Activated CD8-positive, alpha-beta memory T cell treated with anti-CD3 and anti-CD28 coated beads for 24 hours (primary cell): Measurements from ENCODE around the gene LTB4R.

Experiments
- DNase-seq: peaks from one replicate; pipeline ENCODE4 v3.0.0-alpha.2; 2020

LTB4R gene

GRCh38 chr14:24304019-24304387 lies 7.3 kb upstream of the LTB4R start:
- DNase-seq, result no peak

- DNase-seq, result no peak
Measured at GRCh38 chr14:24307156-24307574, 4.1 kb upstream of the LTB4R start.

GRCh38 chr14:24307575-24308341 lies 3.5 kb upstream of the LTB4R start, which contains the start of gene CIDEB:
TSS of gene CIDEB (minus strand) at chr14:24307977. CDS start at chr14:24307858, 119 bp downstream.
- peak; percentile 79 for DNase-seq

- DNase-seq, result no peak
Measured at GRCh38 chr14:24308342-24309124, 2.8 kb upstream of the LTB4R start.

- no peak for DNase-seq
Measured at GRCh38 chr14:24309538-24310264, 1.6 kb upstream of the LTB4R start, which contains the start of gene LTB4R2. TSS of gene LTB4R2 (plus strand) at chr14:24310140. CDS start at chr14:24310665, 525 bp downstream.

GRCh38 chr14:24310265-24310645 lies 1.0 kb upstream of the LTB4R start:
- DNase-seq, result no peak

- peak; percentile 69 for DNase-seq
Measured at GRCh38 chr14:24311837-24312615, 724 bp downstream of the LTB4R start.

GRCh38 chr14:24312736-24313507 lies 1.6 kb downstream of the LTB4R start:
- DNase-seq, result no peak

GRCh38 chr14:24313913-24314312 lies 2.6 kb downstream of the LTB4R start:
- no peak for DNase-seq

GRCh38 chr14:24314377-24315193 lies 3.3 kb downstream of the LTB4R start:
- DNase-seq, result no peak

GRCh38 chr14:24315243-24315806 lies 4.0 kb downstream of the LTB4R start:
- DNase-seq, result no peak

GRCh38 chr14:24315807-24316596 lies 4.7 kb downstream of the LTB4R start:
- DNase-seq, result no peak

- DNase-seq, result no peak
Measured at GRCh38 chr14:24316597-24316950, 5.3 kb downstream of the LTB4R start.

GRCh38 chr14:24317141-24317928 lies 6.0 kb downstream of the LTB4R start:
- DNase-seq, result no peak

GRCh38 chr14:24321212-24321975 lies 10.1 kb downstream of the LTB4R start:
- DNase-seq, result no peak

GRCh38 chr14:24322672-24323071 lies 11.4 kb downstream of the LTB4R start:
- no peak for DNase-seq

GRCh38 chr14:24323341-24323740 lies 12.0 kb downstream of the LTB4R start:
- DNase-seq, result no peak

- DNase-seq, result no peak
Measured at GRCh38 chr14:24324024-24324423, 12.7 kb downstream of the LTB4R start.
